ENCODE data around the gene SEC22A.

The SEC22A gene, protein sequence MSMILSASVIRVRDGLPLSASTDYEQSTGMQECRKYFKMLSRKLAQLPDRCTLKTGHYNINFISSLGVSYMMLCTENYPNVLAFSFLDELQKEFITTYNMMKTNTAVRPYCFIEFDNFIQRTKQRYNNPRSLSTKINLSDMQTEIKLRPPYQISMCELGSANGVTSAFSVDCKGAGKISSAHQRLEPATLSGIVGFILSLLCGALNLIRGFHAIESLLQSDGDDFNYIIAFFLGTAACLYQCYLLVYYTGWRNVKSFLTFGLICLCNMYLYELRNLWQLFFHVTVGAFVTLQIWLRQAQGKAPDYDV

DNA sequence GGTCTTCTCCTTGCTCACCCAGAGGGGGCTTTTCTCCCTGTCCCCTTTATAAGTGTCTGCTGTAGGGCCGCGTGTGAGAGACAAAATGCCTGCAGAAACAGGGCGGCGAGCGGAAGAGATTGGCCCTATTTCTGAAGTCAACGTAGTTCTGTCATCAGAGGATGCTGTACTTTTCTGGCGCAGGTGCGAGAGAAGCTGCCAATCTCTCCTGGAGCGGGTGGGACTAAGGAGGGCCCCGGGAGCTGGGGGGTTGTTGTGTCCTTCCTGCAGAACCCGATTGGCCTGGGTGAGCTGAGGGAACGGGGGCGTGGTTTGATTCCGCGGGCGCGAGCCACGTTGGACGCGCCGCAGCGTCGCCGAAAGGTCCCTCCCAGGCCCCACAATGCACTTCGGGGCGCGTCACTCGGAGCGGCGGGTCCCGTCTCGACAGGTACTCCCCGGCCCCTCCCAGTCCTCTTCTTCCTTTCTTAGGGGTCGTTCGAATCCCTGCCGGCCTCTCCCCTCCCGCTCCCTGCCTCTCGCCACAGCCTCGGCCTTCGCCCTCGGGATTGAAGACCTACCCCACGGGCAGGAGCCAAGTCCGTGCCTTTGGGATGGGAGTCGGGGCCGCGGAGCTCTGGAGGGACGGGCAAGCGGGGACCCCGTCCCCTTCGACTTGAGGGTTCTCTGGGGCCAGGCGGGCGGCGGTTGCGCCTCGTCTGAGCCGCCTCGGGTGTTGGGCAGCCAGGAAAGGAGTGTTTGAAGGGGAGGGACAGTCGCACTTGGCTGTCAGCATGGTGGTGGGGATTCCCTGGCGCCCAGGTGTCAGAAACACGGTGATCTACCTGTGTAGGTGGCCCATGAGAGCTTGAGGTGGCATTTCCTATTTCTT lies at the start of gene SEC22A:
Gene SEC22A (plus strand): TSS at position 387 of the 871 bp plus-strand sequence. CDS start 7,275 bp downstream, outside the sequence.
- peak within 1 kb of the TSS; percentile 96 for H3K9ac ChIP-seq
- H3K4me2 ChIP-seq (ENCODE audit: low read length): peak within 1 kb of the TSS; percentile 97
- TF ChIP-seq, protein P1, sequence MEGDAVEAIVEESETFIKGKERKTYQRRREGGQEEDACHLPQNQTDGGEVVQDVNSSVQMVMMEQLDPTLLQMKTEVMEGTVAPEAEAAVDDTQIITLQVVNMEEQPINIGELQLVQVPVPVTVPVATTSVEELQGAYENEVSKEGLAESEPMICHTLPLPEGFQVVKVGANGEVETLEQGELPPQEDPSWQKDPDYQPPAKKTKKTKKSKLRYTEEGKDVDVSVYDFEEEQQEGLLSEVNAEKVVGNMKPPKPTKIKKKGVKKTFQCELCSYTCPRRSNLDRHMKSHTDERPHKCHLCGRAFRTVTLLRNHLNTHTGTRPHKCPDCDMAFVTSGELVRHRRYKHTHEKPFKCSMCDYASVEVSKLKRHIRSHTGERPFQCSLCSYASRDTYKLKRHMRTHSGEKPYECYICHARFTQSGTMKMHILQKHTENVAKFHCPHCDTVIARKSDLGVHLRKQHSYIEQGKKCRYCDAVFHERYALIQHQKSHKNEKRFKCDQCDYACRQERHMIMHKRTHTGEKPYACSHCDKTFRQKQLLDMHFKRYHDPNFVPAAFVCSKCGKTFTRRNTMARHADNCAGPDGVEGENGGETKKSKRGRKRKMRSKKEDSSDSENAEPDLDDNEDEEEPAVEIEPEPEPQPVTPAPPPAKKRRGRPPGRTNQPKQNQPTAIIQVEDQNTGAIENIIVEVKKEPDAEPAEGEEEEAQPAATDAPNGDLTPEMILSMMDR (IDR thresholded peaks at IDR 0.05): no peak
- peak within 1 kb of the TSS; percentile 98 for H2AFZ ChIP-seq
- H3K4me3 ChIP-seq (ENCODE audit: low read depth, low read length): peak within 1 kb of the TSS; percentile 94
- no peaks in the 10 kb centered on the region for H3K27me3 ChIP-seq (ENCODE audit: control insufficient read depth, insufficient read depth, low read length)
- H3K9me3 ChIP-seq (ENCODE audit: control insufficient read depth, low read length): no peaks in the 10 kb centered on the region
- H3K27ac ChIP-seq: peak within 1 kb of the TSS; percentile 84
- H3K36me3 ChIP-seq (ENCODE audit: control insufficient read depth, insufficient read depth, low read length): no peaks in the 10 kb centered on the region
- H3K79me2 ChIP-seq: peaks cover 9% of the 10 kb centered on the region
- peaks cover under 1% of the 10 kb centered on the region for H3K4me1 ChIP-seq

DNA sequence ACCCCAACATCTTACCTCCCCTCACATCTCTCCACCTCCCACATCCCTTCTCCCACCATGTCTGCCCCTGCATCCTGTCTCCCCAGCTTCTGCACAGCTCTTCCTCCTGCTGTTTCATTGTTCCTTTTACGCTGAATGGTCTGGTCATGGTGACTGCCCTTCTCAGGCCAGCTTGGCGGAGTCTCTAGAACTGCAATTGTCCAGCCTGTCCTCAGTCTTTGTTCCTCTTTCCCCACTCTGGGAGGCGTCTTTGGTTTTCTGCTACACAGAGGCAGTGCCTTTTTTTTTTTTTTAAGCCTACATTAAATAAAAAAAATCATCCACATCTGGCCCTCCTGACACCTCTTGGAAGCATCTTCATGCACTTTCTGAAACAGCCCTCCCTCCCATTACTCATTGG lies 49.1 kb upstream of the SEC22A start:
- Histone ChIP-seq H3K4me3 (ENCODE audit: low read depth, low read length) (no peak overlapping the region), H3K79me2 (no peaks in the 10 kb centered on the region), H3K4me1 (no peaks in the 10 kb centered on the region), H3K9me3 (ENCODE audit: control insufficient read depth, low read length) (no peaks in the 10 kb centered on the region), H2AFZ (no peak overlapping the region), H3K36me3 (ENCODE audit: control insufficient read depth, insufficient read depth, low read length) (no peaks in the 10 kb centered on the region), H3K4me2 (ENCODE audit: low read length) (no peak overlapping the region), H3K27me3 (ENCODE audit: control insufficient read depth, insufficient read depth, low read length) (no peaks in the 10 kb centered on the region), H3K9ac (no peak overlapping the region), H3K27ac (no peak overlapping the region)
- TF ChIP-seq, protein P1 (IDR thresholded peaks at IDR 0.05): no peak

DNA sequence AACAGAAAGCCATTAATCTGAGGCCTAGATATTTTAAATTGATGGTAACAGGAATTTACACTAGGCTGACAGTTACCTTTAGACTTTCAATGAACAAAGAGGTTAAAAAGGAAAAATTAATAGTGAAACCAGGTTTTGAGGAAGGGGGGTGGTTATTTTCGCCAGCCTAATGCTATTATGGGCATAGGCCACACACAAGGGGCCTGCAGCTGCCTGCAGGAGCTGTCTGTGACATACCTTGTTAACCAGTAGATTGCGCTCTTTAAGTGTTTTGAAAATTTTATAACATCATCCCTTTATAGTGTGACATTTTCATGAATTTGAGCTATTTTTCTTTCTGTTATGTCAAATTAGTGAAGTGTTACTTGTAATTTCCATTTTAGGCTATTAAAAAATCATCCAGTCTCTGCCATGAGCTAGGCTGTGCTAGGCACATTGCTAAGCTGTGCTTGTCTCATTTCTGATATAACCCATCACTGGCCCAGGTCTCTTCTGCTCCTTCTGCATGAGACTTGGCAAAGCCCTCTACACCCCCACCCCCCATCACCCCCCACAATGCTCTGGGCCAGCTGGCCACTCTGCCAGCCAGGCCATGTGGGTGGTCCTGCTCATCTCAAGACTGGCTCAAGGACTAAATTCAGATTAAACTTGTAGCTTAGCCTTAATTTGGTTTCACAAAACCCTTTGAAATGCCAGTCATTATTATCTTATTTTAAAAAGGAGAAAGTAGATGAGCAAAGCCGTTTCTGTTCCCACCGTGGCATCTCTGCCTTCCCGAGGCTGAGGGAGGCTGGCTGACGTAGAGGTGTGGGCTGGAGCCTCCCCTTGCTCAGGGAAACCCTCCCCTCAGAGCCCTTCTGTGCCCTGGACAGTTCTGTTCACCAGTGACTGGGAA lies 48.4 kb upstream of the SEC22A start:
- Histone ChIP-seq H3K27ac (no peak overlapping the region), H3K9ac (no peak overlapping the region)

More for the DNA sequence above, 48.4 kb upstream of the SEC22A start:
- H3K4me1 ChIP-seq: no peaks in the 10 kb centered on the region
- H3K9me3 ChIP-seq (ENCODE audit: control insufficient read depth, low read length): no peaks in the 10 kb centered on the region
- H3K4me3 ChIP-seq (ENCODE audit: low read depth, low read length): no peak overlapping the region
- no peaks in the 10 kb centered on the region for H3K79me2 ChIP-seq
- H2AFZ ChIP-seq: no peak overlapping the region
- TF ChIP-seq, protein P1 (IDR thresholded peaks at IDR 0.05): no peak
- no peak overlapping the region for H3K4me2 ChIP-seq (ENCODE audit: low read length)
- no peaks in the 10 kb centered on the region for H3K27me3 ChIP-seq (ENCODE audit: control insufficient read depth, insufficient read depth, low read length)
- H3K36me3 ChIP-seq (ENCODE audit: control insufficient read depth, insufficient read depth, low read length): no peaks in the 10 kb centered on the region
